Large intestine (tissue), 3 donors: Measurements from ENCODE around the gene ATP5F1B. TPM values are rescaled to one million over a fixed set of nuclear protein-coding genes. Genes with fewer than 3 reads are reported as not detected.

Experiments used
- DNase-seq, 2 donors: peaks; one replicate each; pipeline versions ENCODE4 v3.0.0 to v3.0.0-alpha.2; 2013
- H3K27ac ChIP-seq: one replicate; pipeline ENCODE4 v1.5.1; 2013; ENCODE audit warnings: low read length
- H3K27me3 ChIP-seq: 2 replicates; pipeline ENCODE4 v1.6.1; 2013; ENCODE audit warnings: low read length; ENCODE audit not compliant: control insufficient read depth, insufficient read depth
- H3K36me3 ChIP-seq: 2 replicates; pipeline ENCODE4 v1.6.1; 2013; ENCODE audit warnings: low read length; ENCODE audit not compliant: control insufficient read depth, insufficient read depth
- H3K4me1 ChIP-seq: one replicate; pipeline ENCODE4 v1.6.1; 2013; ENCODE audit warnings: low read length; ENCODE audit not compliant: control insufficient read depth, insufficient read depth
- H3K4me3 ChIP-seq: one replicate; pipeline ENCODE4 v1.5.1; 2013; ENCODE audit warnings: low read length
- H3K9me3 ChIP-seq: one replicate; pipeline ENCODE4 v1.6.1; 2013; ENCODE audit warnings: mild to moderate bottlenecking, low read depth, low read length, moderate library complexity; ENCODE audit not compliant: control insufficient read depth
- WGBS: methylation state at CpG from one replicate; pipeline ENCODE4 v1.1.5; 2013; ENCODE audit warnings: low lambda C conversion rate; ENCODE audit not compliant: insufficient coverage; 5-methylcytosine and 5-hydroxymethylcytosine counted together
- polyA plus RNA-seq: library from polyadenylated mRNA; unstranded; fragments of 120-200 nt; gene quantifications from one replicate; pipeline ENCODE4 v1.2.1, GENCODE V29; 2013

Gene ATP5F1B
- polyA plus RNA-seq, 1 donor: 583 TPM

DNA sequence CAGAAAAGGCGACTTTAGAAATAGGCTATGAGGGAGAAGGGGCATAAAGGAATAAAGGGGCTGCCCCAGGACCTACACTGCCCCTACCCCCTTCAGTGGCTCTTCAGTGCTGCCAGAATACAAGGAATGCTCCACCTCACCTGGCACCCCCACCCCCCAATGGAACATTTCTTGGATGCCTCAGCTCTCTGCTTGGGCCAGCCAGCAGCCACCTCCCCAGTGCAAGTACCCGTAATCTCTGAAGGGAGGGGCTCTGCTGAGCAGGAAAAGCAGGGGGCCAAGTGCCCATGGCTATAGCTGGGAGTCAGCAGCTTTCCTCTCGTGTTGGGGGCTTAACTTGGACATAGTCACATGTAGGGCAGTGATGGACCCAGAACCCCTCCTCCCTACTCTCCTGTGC lies 49.0 kb downstream of the ATP5F1B start:
- Histone ChIP-seq H3K9me3 (no peaks in the 10 kb centered on the region), H3K4me3 (no peak overlapping the region), H3K27ac (no peak overlapping the region)

DNA sequence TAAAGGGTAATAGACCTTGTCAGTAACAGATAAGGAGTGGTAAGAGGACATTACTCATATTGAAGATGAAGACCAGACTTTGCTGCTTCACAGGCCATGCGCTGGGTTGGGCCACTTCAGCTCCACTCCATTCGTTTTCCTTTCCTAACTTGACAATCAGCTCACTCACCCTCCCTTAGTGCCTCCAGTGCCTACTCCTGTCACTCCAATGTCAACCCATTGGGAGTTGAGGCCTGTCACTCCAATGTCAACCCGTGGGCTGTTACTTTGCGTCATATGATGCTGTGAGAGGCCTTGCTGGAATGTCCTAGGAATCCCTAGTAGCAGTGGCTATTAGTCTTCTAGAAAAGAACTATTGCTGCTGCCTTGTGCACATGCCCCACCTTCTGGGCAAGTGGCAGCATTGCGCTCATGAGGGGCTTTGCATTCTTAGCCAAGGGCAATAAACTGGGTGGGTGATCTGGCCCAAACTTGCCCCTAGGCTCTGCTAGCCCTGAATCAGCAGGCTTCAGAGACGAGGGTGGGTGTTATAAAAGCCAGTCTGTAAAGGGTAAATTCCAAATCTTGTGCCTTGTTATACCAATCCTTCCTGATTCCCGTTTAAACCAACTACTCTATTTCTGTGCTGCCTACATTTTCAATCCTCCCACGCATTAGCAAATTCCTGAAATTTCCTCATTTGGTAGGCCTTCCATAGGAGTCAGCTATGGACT lies 51.7 kb downstream of the ATP5F1B start:
- Histone ChIP-seq H3K27me3 (no peaks in the 10 kb centered on the region), H3K27ac (no peak overlapping the region), H3K4me3 (no peak overlapping the region), H3K36me3 (peaks cover 43% of the 10 kb centered on the region), H3K9me3 (no peaks in the 10 kb centered on the region), H3K4me1 (peaks cover 8% of the 10 kb centered on the region)
- WGBS: 71% methylated on average over 2 of the region's 8 CpGs
- peak; percentile 44 to 60 for DNase-seq

More for the DNA sequence above, 49.0 kb downstream of the ATP5F1B start:
- H3K4me1 ChIP-seq: peaks cover 4% of the 10 kb centered on the region
- peaks cover 61% of the 10 kb centered on the region for H3K36me3 ChIP-seq
- DNase-seq: no peak
- WGBS: no CpG with 5 or more reads among the region's 3 CpGs
- H3K27me3 ChIP-seq: no peaks in the 10 kb centered on the region

DNA sequence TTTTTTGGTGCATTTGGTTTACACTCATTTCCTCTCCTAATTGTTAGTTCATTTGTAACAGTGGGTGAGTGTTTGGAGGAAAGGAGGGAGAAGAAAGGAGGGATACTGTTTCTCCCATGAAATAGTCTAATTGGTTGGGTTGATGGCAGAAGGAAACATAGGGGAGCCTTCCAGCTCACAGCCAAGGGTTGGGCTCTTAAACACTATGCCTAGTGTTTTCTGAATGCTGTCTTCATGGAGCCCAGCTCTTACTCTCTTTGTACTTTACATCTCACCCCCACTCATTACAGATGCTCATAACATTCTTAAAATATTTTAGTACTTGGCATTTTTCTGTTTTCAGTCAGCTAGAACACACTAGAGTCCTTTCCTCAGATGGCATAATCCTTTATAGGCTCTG lies 53.8 kb downstream of the ATP5F1B start:
- Histone ChIP-seq H3K27ac (no peak overlapping the region), H3K27me3 (no peaks in the 10 kb centered on the region), H3K9me3 (no peaks in the 10 kb centered on the region), H3K4me1 (peaks cover 8% of the 10 kb centered on the region), H3K4me3 (no peak overlapping the region), H3K36me3 (peaks cover 41% of the 10 kb centered on the region)
- DNase-seq: no peak

DNA sequence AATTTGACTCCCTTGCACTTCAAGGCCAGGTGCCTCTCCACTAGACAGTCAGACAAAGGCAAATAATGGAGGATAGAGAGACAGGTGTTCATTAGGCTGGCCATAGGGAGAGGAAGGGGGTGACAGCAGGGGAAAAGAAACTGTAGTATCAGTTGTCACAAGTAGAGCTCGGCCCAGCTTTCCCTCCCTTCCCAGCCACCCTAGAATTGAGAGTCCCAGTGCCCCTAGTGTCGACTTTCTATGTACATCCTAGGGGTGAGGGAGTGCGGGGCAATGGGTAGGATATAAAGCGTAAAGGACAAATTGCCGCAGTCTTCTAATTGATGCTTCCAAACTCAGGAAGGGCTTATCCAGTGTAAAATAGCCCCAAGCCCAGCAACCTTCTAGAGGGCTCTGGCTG lies 54.7 kb downstream of the ATP5F1B start:
- WGBS: no CpG with 5 or more reads among the region's 5 CpGs
- Histone ChIP-seq H3K36me3 (peaks cover 35% of the 10 kb centered on the region), H3K4me1 (peaks cover 8% of the 10 kb centered on the region), H3K4me3 (no peak overlapping the region), H3K27me3 (no peaks in the 10 kb centered on the region), H3K9me3 (no peaks in the 10 kb centered on the region), H3K27ac (no peak overlapping the region)
- DNase-seq: no peak

DNA sequence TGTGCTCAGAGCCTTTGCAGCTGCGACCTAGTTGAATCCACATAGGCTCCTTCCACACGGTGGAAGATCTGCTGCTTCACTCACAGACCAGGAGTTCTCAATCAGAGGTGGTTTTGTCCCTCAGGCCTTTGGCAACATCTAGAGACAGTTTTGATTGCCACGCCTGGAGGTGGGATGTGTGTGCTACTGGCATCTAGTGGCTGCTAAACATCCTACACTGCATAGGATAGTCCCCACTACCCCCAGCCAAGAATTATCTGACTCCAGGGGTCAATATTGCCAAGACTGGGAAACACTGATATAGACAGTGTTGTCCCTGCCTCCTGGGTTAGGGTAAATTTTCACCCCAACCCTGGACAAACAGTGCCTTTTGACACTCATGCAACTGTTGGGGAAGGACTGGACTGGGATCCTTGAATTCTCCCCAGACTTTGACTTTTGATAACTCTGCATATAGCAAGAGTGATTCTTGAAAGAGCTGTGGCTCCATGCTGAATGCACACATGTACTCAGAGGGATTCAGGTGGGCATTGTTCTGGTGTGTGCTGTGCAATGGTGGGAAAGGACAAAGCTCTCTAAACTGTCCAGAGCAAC lies 55.5 kb downstream of the ATP5F1B start:
- H3K27me3 ChIP-seq: no peaks in the 10 kb centered on the region
- WGBS: no CpG with 5 or more reads among the region's 3 CpGs
- peaks cover 8% of the 10 kb centered on the region for H3K4me1 ChIP-seq
- no peak overlapping the region for H3K4me3 ChIP-seq
- H3K27ac ChIP-seq: no peak overlapping the region
- DNase-seq: peak in 1 of 2 donors; percentile 30
- peaks cover 32% of the 10 kb centered on the region for H3K36me3 ChIP-seq
- H3K9me3 ChIP-seq: no peaks in the 10 kb centered on the region

DNA sequence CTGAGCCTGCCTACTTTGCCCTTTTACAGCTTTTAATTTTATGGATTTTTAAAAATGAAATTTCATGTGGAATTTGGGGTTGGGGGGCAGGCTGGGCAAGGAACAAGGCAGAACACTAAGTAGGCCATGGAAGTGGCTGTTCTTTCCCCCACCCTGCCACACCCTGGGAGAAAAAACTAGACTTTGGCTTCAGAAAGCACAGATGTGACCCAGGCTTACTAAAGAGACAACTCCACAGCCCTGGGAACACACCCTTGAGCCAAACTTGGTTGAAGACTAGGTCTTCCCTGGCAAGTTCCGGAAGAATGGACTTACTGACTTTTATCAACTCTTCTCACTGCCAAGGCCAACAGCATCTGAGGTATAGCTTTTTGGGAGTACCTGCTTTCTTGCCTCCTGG lies 56.0 kb downstream of the ATP5F1B start:
- DNase-seq: peak in 1 of 2 donors; percentile 47
- Histone ChIP-seq H3K4me3 (no peak overlapping the region), H3K27ac (no peak overlapping the region), H3K27me3 (no peaks in the 10 kb centered on the region), H3K36me3 (peaks cover 30% of the 10 kb centered on the region), H3K9me3 (no peaks in the 10 kb centered on the region), H3K4me1 (peaks cover 8% of the 10 kb centered on the region)
- no CpG with 5 or more reads among the region's 1 CpG for WGBS

Other genes starting within 250 kb of the ATP5F1B start
- 21.4 TPM for gene TIMELESS, start 196.6 kb downstream of the ATP5F1B start, polyA plus RNA-seq
- gene MIP, start 191.3 kb downstream of the ATP5F1B start, polyA plus RNA-seq: 0.24 TPM
- gene SPRYD4, start 177.4 kb downstream of the ATP5F1B start, polyA plus RNA-seq: 4.7 TPM
- 1.5 TPM for gene GLS2, start 157.8 kb downstream of the ATP5F1B start, polyA plus RNA-seq
- gene RBMS2, start 124.2 kb downstream of the ATP5F1B start, polyA plus RNA-seq: 22.5 TPM
- gene BAZ2A, start 15.7 kb downstream of the ATP5F1B start, polyA plus RNA-seq: 68.6 TPM
- 238 TPM for gene PTGES3, start 42.3 kb upstream of the ATP5F1B start, polyA plus RNA-seq
- 2,608 TPM for gene NACA, start 79.3 kb upstream of the ATP5F1B start, polyA plus RNA-seq
- 13.0 TPM for gene PRIM1, start 106.3 kb upstream of the ATP5F1B start, polyA plus RNA-seq
- gene HSD17B6, start 117.3 kb upstream of the ATP5F1B start, polyA plus RNA-seq: 0.42 TPM